Measurements from ENCODE around the gene ARMC10. TPM values are rescaled to one million over a fixed set of nuclear protein-coding genes. Genes with fewer than 3 reads are reported as not detected.
"Not testable (repeated sequence)": the region's sequence is repeated elsewhere in the genome, so short reads cannot be mapped to it uniquely, and the experiment has no call there.

The ARMC10 gene
- total RNA-seq, 1 experiment from 2014 or later = 23.3 TPM

GRCh38 chr7:103051519-103051918 is 23.4 kb upstream of the ARMC10 start:
- Histone ChIP-seq H2AFZ (ENCODE audit: low read length) (no peak overlapping the region), H3K4me3 (ENCODE audit: low read length) (no peak overlapping the region), H3K27me3 (ENCODE audit: low read length) (no peaks in the 10 kb centered on the region), H3K27ac (ENCODE audit: low read length) (no peak overlapping the region), H3K79me2 (ENCODE audit: low read length) (no peaks in the 10 kb centered on the region), H3K9me2 (replicated peaks; ENCODE audit: low read length) (no peaks in the 10 kb centered on the region), H3K4me2 (ENCODE audit: low read length) (no peak overlapping the region), H3K4me1 (ENCODE audit: insufficient read depth, low read length) (no peaks in the 10 kb centered on the region), H3K9ac (ENCODE audit: low read length) (no peak overlapping the region), H3F3A (ENCODE audit: low read length, unreplicated experiment) (no peaks in the 10 kb centered on the region), H3K9me3 (ENCODE audit: low read length) (peaks cover 19% of the 10 kb centered on the region), H4K20me1 (ENCODE audit: low read length) (no peaks in the 10 kb centered on the region), H3K36me3 (ENCODE audit: low read depth, low read length) (peaks cover 9% of the 10 kb centered on the region; the same call in 1 of the 2 replicates)
- intact Hi-C loops (cut with micrococcal nuclease) = no loop called here
- no TSS peak for BruUV-seq (replicated peaks)
- TF ChIP-seq EZH2phosphoT487 (IDR thresholded peaks at IDR 0.05; ENCODE audit: borderline replicate concordance, low read length) = no peak
- ChIA-PET CTCF (no interaction called here), POLR2A (ENCODE audit: unreplicated experiment) (no interaction called here)
- DNase-seq = no peak
- no peak for ATAC-seq

GRCh38 chr7:103056006-103056405 is 18.9 kb upstream of the ARMC10 start:
- H3F3A ChIP-seq (ENCODE audit: low read length, unreplicated experiment); POLR2A ChIA-PET (ENCODE audit: unreplicated experiment); H3K9ac ChIP-seq (ENCODE audit: low read length); H4K20me1 ChIP-seq (ENCODE audit: low read length); CTCF ChIA-PET; H3K27ac ChIP-seq (ENCODE audit: low read length); H3K9me2 ChIP-seq (replicated peaks; ENCODE audit: low read length); intact Hi-C loops (cut with micrococcal nuclease); DNase-seq; H3K36me3 ChIP-seq (ENCODE audit: low read depth, low read length); H3K79me2 ChIP-seq (ENCODE audit: low read length); H2AFZ ChIP-seq (ENCODE audit: low read length); H3K4me3 ChIP-seq (ENCODE audit: low read length); BruUV-seq (replicated peaks); H3K27me3 ChIP-seq (ENCODE audit: low read length); ATAC-seq; H3K4me2 ChIP-seq (ENCODE audit: low read length); H3K9me3 ChIP-seq (ENCODE audit: low read length); H3K4me1 ChIP-seq (ENCODE audit: insufficient read depth, low read length): not testable (repeated sequence)

DNA sequence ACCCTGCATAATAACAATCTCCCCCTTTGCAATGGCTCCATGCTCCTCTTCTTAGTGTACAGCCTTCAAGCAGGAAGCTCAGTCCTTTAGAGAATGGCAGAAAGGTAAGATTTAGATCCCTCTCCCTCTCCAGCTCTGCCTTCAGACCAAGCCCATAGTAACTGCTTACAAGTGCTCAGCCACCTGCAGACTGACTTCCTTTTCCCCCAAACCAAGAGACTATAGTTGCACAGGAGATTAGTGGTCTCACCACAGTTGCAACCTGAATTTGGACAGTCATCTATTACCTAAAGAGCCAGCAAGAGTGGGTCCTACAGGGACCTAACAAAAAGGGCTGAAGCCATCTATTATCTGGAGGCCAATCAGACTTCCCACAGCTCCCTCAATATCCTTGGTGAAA is 16.8 kb upstream of the ARMC10 start:
- no TSS peak for BruUV-seq (replicated peaks)
- POLR2A ChIA-PET (ENCODE audit: unreplicated experiment) = no interaction called here
- H3K4me3 ChIP-seq (ENCODE audit: low read length) = no peak overlapping the region
- no peaks in the 10 kb centered on the region for H3K9me2 ChIP-seq (replicated peaks; ENCODE audit: low read length)
- peaks cover 6% of the 10 kb centered on the region; the same call in 1 of the 2 replicates for H3K4me1 ChIP-seq (ENCODE audit: insufficient read depth, low read length)
- intact Hi-C loops (cut with micrococcal nuclease) = no loop called here
- CTCF ChIA-PET = no interaction called here
- no peak for DNase-seq
- no peaks in the 10 kb centered on the region for H3K79me2 ChIP-seq (ENCODE audit: low read length)
- no peaks in the 10 kb centered on the region for H3K27me3 ChIP-seq (ENCODE audit: low read length)
- no peak overlapping the region for H3K27ac ChIP-seq (ENCODE audit: low read length)
- H3K9me3 ChIP-seq (ENCODE audit: low read length) = no peaks in the 10 kb centered on the region
- no peak overlapping the region for H3K9ac ChIP-seq (ENCODE audit: low read length)
- no peaks in the 10 kb centered on the region for H3F3A ChIP-seq (ENCODE audit: low read length, unreplicated experiment)
- no peak overlapping the region for H3K4me2 ChIP-seq (ENCODE audit: low read length)
- ATAC-seq = no peak
- H3K36me3 ChIP-seq (ENCODE audit: low read depth, low read length) = no peaks in the 10 kb centered on the region
- TF ChIP-seq EZH2phosphoT487 (IDR thresholded peaks at IDR 0.05; ENCODE audit: borderline replicate concordance, low read length) (no peak), EZH2 (IDR thresholded peaks at IDR 0.05; ENCODE audit: low read length, unreplicated experiment) (no peak)
- TF ChIP-seq, protein P1, sequence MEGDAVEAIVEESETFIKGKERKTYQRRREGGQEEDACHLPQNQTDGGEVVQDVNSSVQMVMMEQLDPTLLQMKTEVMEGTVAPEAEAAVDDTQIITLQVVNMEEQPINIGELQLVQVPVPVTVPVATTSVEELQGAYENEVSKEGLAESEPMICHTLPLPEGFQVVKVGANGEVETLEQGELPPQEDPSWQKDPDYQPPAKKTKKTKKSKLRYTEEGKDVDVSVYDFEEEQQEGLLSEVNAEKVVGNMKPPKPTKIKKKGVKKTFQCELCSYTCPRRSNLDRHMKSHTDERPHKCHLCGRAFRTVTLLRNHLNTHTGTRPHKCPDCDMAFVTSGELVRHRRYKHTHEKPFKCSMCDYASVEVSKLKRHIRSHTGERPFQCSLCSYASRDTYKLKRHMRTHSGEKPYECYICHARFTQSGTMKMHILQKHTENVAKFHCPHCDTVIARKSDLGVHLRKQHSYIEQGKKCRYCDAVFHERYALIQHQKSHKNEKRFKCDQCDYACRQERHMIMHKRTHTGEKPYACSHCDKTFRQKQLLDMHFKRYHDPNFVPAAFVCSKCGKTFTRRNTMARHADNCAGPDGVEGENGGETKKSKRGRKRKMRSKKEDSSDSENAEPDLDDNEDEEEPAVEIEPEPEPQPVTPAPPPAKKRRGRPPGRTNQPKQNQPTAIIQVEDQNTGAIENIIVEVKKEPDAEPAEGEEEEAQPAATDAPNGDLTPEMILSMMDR (conservative IDR thresholded peaks at IDR 0.05; ENCODE audit: low read depth, low read length) = no peak
- H2AFZ ChIP-seq (ENCODE audit: low read length) = no peak overlapping the region
- H4K20me1 ChIP-seq (ENCODE audit: low read length) = no peaks in the 10 kb centered on the region

DNA sequence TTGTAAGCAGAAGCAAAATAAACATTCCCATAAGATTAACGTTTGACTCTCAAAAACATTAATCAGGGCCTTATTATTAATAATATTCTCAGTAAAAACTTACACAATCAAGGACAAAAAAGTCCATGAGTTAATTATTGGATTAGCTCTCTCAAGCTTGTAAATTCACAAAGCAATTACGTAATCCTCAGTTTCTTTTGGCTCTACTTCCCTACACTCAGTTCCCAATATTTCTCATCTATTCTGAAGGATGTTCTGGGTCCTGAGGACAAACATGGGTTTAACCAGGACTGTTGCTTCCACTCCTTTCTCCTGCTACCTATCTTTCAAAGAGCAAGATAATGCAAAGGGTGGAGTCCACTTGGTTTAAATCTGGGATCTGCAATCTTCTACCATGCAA is 15.5 kb upstream of the ARMC10 start:
- TF ChIP-seq, protein P1 (conservative IDR thresholded peaks at IDR 0.05; ENCODE audit: low read depth, low read length) = no peak
- no peak for TF ChIP-seq EZH2phosphoT487 (IDR thresholded peaks at IDR 0.05; ENCODE audit: borderline replicate concordance, low read length)
- TF ChIP-seq EZH2 (IDR thresholded peaks at IDR 0.05; ENCODE audit: low read length, unreplicated experiment) = no peak
- Histone ChIP-seq H3K36me3 (ENCODE audit: low read depth, low read length) (no peaks in the 10 kb centered on the region), H3K9me3 (ENCODE audit: low read length) (no peaks in the 10 kb centered on the region), H3K79me2 (ENCODE audit: low read length) (no peaks in the 10 kb centered on the region), H3K27ac (ENCODE audit: low read length) (no peak overlapping the region), H3F3A (ENCODE audit: low read length, unreplicated experiment) (no peaks in the 10 kb centered on the region), H3K9ac (ENCODE audit: low read length) (no peak overlapping the region), H3K4me3 (ENCODE audit: low read length) (no peak overlapping the region), H3K4me2 (ENCODE audit: low read length) (no peak overlapping the region), H3K4me1 (ENCODE audit: insufficient read depth, low read length) (peaks cover 6% of the 10 kb centered on the region; the same call in 1 of the 2 replicates), H4K20me1 (ENCODE audit: low read length) (no peaks in the 10 kb centered on the region), H3K9me2 (replicated peaks; ENCODE audit: low read length) (no peaks in the 10 kb centered on the region), H2AFZ (ENCODE audit: low read length) (no peak overlapping the region), H3K27me3 (ENCODE audit: low read length) (no peaks in the 10 kb centered on the region)
- no TSS peak for BruUV-seq (replicated peaks)
- intact Hi-C loops (cut with micrococcal nuclease) = no loop called here
- ChIA-PET POLR2A (ENCODE audit: unreplicated experiment) (no interaction called here), CTCF (no interaction called here)
- no peak for ATAC-seq
- no peak for DNase-seq
